OCI-LY3 (cell line): ENCODE results near the gene CDY2B.
"Not testable (repeated sequence)": the region's sequence is repeated elsewhere in the genome, so short reads cannot be mapped to it uniquely, and the experiment has no call there.

Source experiments
- CTCF ChIP-seq: fragments of 200-600, 300-600 bp; sonication (generic); IDR thresholded peaks from 2 replicates; pipeline ENCODE4 v1.5.1; 2014; ENCODE audit warnings: antibody characterized with exemption, low read length, low read depth
- EZH2phosphoT487 ChIP-seq: fragments of 200-600 bp; shearing (Covaris generic); IDR thresholded peaks from 2 replicates; pipeline ENCODE4 v1.6.1; 2018; ENCODE audit warnings: antibody characterized with exemption, mixed run types, low read depth

GRCh38 chrY:17875401-17875800 lies 4.6 kb downstream of the CDY2B start:
- not testable (repeated sequence) for TF ChIP-seq CTCF, EZH2phosphoT487
